H7 (cell line): ENCODE measurements around the gene GIPC1. TPM values are rescaled to one million over a fixed set of nuclear protein-coding genes. Genes with fewer than 3 reads are reported as not detected.

ENCODE experiments used
- DNase-seq: peaks from one replicate; pipeline ENCODE4 v3.0.0; 2012
- H3K27me3 ChIP-seq: 2 replicates; pipeline ENCODE4 v1.6.0; 2011; ENCODE audit warnings: mild to moderate bottlenecking, low read length; ENCODE audit not compliant: control insufficient read depth, insufficient read depth
- H3K36me3 ChIP-seq: replicated peaks from 2 replicates; pipeline ENCODE4 v1.5.1; 2011; ENCODE audit warnings: low read length; ENCODE audit not compliant: control insufficient read depth, insufficient read depth
- H3K4me3 ChIP-seq: 2 replicates; pipeline ENCODE4 v1.5.1; 2011; ENCODE audit warnings: low read depth, mild to moderate bottlenecking, control low read depth, low read length, moderate library complexity; ENCODE audit not compliant: insufficient read depth
- total RNA-seq: library from RNA; depleted of rRNA; stranded (reverse); fragments of >200 nt; shearing (Covaris generic); gene quantifications from 2 replicates; pipeline ENCODE4 v1.2.3, GENCODE V29; 2014

Gene GIPC1
- total RNA-seq, 1 experiment from 2014 or later: 116 TPM

GRCh38 chr19:14528419-14529253 is 32.7 kb upstream of the GIPC1 start:
- peak overlapping the region; percentile 52 for H3K4me3 ChIP-seq
- DNase-seq: no peak
- H3K36me3 ChIP-seq: no peaks in the 10 kb centered on the region
- H3K27me3 ChIP-seq: no peaks in the 10 kb centered on the region

DNA sequence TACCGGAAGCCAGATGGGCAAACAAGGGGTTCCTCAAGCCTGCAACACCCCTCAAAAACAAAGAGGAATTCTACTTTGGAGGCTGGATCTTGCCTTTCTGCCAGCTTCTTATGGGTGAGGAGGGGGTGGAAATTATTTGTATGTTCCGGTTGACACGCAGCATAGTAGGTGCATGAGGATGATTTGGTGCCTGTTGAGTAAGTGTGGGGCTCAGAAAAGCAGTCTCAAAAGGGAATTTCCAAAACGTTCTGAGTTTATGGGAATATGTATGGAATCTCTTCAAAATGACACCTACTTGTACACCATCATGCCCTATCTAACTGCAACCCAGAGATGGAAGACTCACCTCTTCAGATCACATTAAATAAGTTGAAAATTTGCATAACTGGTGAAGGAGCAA is 30.5 kb upstream of the GIPC1 start:
- Histone ChIP-seq H3K36me3 (no peaks in the 10 kb centered on the region), H3K27me3 (no peaks in the 10 kb centered on the region), H3K4me3 (no peak overlapping the region)
- DNase-seq: no peak

DNA sequence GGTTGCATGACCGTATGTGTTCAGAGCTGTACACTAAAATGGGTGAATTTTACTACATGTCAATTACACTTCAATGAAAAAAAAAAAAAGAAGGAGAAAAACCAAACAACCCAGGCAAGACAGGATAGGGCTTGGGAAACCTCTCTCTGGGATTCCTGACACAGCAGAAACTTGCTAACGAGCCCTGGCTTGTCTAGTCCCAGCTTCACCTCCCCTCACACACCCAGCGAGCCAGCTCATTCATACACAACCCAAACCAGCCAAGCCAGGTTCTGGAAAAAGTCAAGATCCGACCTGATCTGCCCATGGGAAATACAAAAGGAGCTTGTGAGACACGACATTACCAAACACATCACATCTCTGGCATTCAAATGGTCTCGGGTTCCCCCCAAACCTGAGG is 29.8 kb upstream of the GIPC1 start:
- H3K27me3 ChIP-seq: no peaks in the 10 kb centered on the region
- no peaks in the 10 kb centered on the region for H3K36me3 ChIP-seq
- DNase-seq: no peak
- H3K4me3 ChIP-seq: no peak overlapping the region

GRCh38 chr19:14520543-14520942 is 24.6 kb upstream of the GIPC1 start:
- peaks cover 9% of the 10 kb centered on the region for H3K36me3 ChIP-seq
- H3K27me3 ChIP-seq: no peaks in the 10 kb centered on the region
- no peak for DNase-seq
- no peak overlapping the region for H3K4me3 ChIP-seq

- H3K36me3 ChIP-seq: peaks cover 15% of the 10 kb centered on the region
- no peaks in the 10 kb centered on the region for H3K27me3 ChIP-seq
- H3K4me3 ChIP-seq: no peak overlapping the region
- DNase-seq: no peak
Observed at GRCh38 chr19:14519860-14520407, 24.0 kb upstream of the GIPC1 start.

DNA sequence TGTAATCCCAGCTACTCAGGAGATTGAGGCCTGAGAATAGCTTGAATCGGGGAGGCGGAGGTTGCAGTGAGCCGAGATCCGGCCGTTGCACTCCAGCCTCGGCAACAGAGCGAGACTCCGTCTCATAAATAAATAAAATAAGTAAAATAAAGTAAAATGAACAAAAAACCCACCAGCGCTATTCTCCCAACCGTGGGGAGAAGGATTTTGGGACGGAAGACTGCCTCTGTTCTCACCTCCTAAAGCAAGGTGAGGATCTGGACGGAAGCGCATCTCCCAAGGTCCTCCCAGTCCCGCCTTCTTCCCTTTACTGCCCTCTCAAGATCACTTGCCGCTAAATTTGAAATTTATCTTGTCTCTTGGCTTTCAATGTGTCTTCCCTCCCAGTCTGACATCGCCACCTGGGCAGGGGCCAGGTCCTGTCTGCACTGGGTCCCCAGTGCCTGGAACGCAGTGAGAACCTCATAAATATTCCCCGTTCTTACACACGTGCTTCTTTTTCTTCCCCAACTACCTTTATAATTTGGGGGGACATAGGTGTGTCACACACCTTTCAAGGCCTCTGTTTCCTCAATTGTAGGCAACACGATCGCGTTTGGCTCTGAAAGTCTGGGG is 23.4 kb upstream of the GIPC1 start:
- Histone ChIP-seq H3K27me3 (no peaks in the 10 kb centered on the region), H3K36me3 (peaks cover 20% of the 10 kb centered on the region), H3K4me3 (no peak overlapping the region)
- no peak for DNase-seq

- DNase-seq: peak; percentile 94
- Histone ChIP-seq H3K4me3 (peak within 1 kb of the TSS; percentile 98), H3K36me3 (peaks cover 20% of the 10 kb centered on the region), H3K27me3 (no peaks in the 10 kb centered on the region)
Observed at GRCh38 chr19:14517840-14518505, 22.0 kb upstream of the GIPC1 start, which contains the start of gene DNAJB1. DNAJB1 (minus strand) TSS chr19:14518397; CDS start chr19:14518349, 48 bp downstream.

GRCh38 chr19:14517446-14517839 is 21.5 kb upstream of the GIPC1 start:
- peak overlapping the region; percentile 98 for H3K4me3 ChIP-seq
- H3K27me3 ChIP-seq: no peaks in the 10 kb centered on the region
- no peak for DNase-seq
- peaks cover 20% of the 10 kb centered on the region for H3K36me3 ChIP-seq

DNA sequence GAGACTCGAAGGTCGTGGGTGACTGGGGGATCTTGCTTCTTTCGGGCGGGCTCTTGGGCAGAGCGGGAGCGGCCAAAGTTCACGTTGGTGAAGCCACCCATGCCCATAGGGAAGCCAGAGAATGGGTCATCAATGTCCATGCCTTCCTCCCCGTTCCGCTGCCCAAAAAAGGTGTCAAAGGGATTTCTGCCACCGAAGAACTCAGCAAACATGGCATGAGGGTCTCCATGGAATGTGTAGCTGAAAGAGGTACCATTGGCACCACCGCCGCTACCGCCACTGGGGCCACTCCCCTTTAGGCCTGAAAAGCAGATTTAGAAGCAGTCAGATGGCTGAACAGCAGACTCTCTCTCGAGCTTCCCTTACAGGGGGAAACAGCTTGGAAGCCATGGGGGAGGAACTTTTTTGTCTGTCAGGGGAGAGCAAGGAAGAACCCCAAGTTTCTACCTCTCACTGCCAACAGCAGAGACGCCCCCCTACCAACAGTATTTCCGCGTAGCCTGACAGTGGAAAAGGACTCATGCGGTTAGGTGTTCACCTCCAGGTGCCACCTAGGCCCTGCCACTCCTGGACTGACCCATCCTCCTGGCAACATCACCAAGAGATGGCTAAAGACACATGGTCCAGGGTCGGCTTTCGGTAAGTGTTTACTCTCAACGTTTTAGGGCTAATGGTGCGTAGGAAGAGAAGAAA is 21.0 kb upstream of the GIPC1 start:
- Histone ChIP-seq H3K36me3 (peaks cover 20% of the 10 kb centered on the region), H3K27me3 (no peaks in the 10 kb centered on the region), H3K4me3 (peak overlapping the region; percentile 98)
- no peak for DNase-seq

DNA sequence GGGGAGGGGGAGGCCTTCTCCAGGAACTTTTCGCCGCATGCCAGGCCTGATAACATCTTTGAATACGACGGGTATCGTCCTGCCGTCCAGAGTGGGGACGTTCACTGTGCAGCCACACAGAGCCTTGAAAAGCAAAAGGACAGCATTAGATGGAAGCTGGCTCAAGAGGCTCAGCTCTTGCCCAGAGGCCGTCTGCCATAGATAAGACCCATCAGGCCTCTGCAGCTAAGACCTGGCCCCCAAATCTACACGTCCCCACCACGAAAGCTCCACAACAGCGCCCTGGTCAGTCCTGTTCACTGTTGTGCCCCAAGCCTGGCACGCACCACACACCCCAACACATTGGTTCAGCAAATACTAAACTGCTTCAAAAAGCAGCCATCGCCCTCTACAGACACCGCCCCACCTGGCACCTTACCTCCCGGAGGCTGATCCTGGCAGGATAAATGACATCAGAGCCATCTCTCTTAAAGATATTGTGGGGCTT is 20.2 kb upstream of the GIPC1 start:
- Histone ChIP-seq H3K4me3 (no peak overlapping the region; the same call in 1 of the 2 replicates), H3K27me3 (no peaks in the 10 kb centered on the region), H3K36me3 (peaks cover 20% of the 10 kb centered on the region)
- no peak for DNase-seq

DNA sequence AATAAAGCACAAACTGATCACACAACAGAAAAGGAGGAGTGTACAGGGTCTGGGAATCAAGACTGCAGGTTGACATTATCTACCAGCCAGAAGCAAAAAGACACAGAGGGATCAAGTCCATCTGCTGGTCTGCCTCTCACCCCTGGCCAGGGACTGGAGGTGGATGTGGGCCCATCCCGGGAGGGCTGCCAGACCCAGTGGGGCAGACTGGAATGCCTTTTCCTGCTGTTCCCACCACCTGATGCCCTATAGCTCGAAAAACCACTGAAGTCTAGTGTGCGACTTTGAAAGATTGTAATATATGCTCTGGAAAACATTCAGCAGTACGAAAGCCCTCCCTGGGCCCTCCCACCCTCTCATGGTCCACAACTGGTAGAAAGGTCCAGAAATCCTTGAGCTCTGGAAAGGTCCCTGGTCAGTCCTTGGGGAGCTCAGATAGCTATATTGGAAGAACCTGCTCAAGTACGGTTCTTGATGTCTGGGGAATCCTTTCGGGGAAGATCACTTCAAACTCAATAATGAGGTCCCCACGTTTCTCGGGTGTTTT is 19.6 kb upstream of the GIPC1 start:
- Histone ChIP-seq H3K4me3 (no peak overlapping the region), H3K36me3 (peaks cover 20% of the 10 kb centered on the region), H3K27me3 (no peaks in the 10 kb centered on the region)
- no peak for DNase-seq

DNA sequence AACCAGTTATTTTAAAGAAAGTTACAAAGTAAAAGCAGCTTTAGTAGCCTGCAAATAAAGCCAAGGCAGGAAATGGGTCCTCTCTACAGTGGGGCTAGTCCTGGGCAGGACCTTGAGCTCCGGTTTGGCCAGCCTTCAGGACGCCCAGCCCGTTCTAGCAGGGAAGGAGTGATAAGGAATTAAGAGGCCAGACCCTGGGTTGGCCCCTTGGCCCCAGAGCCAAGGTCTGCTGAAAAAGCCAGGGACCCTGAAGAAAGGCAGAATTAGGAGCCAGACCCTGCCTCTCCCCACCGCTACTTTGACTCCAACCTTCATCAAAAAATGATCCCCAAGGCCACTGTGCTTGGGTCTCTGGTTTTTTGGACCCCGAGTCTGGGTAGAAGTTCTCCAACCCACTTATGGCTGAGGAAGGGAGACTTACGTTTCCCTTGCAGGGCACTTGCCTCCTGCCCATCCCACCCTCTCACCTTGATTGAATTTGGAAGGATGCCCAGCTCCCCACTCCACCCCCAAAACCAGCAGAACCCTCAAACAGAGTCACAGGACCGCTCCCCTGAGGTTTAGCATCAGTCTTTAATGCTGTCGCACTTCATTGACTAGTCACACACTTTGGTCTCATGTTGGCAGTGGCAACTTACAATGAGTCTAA is 18.4 kb upstream of the GIPC1 start:
- DNase-seq: no peak
- Histone ChIP-seq H3K36me3 (peaks cover 20% of the 10 kb centered on the region), H3K27me3 (no peaks in the 10 kb centered on the region), H3K4me3 (no peak overlapping the region)

GRCh38 chr19:14512406-14512961 is 16.6 kb upstream of the GIPC1 start:
- no peak overlapping the region for H3K4me3 ChIP-seq
- H3K36me3 ChIP-seq: peaks cover 20% of the 10 kb centered on the region
- DNase-seq: no peak
- no peaks in the 10 kb centered on the region for H3K27me3 ChIP-seq
